Activated CD8-positive, alpha-beta memory T cell treated with anti-CD3 and anti-CD28 coated beads, Interleukin-2, amount 50 U/mL, for 24 hours (primary cell): Measurements from ENCODE around the gene DYNC1H1.

Source experiments
- DNase-seq: peaks from one replicate; pipeline ENCODE4 v3.0.0-alpha.2; 2020; ENCODE audit errors: extremely low read depth

The DYNC1H1 gene

GRCh38 chr14:101964297-101965180 is at the start of gene DYNC1H1:
Gene DYNC1H1 (plus strand): TSS chr14:101964573. CDS start chr14:101964692, 119 bp downstream.
- DNase-seq = peak; percentile 52

GRCh38 chr14:101915871-101916815 is 48.2 kb upstream of the DYNC1H1 start:
- DNase-seq = no peak

GRCh38 chr14:101916816-101917412 is 47.5 kb upstream of the DYNC1H1 start:
- DNase-seq = no peak

GRCh38 chr14:101917413-101918017 is 46.9 kb upstream of the DYNC1H1 start:
- no peak for DNase-seq

GRCh38 chr14:101918065-101918989 is 46.0 kb upstream of the DYNC1H1 start:
- DNase-seq = no peak

- DNase-seq = no peak
These were observed 44.1 kb upstream of the DYNC1H1 start for GRCh38 chr14:101920271-101920670.

- DNase-seq = no peak
These were observed 41.5 kb upstream of the DYNC1H1 start for GRCh38 chr14:101922866-101923265.

GRCh38 chr14:101925152-101925551 is 39.2 kb upstream of the DYNC1H1 start:
- no peak for DNase-seq

- no peak for DNase-seq
These were observed 38.3 kb upstream of the DYNC1H1 start for GRCh38 chr14:101926085-101926484.

GRCh38 chr14:101926620-101927019 is 37.8 kb upstream of the DYNC1H1 start:
- no peak for DNase-seq

- no peak for DNase-seq
These were observed 36.5 kb upstream of the DYNC1H1 start for GRCh38 chr14:101927859-101928258.

GRCh38 chr14:101928415-101928841 is 35.9 kb upstream of the DYNC1H1 start:
- no peak for DNase-seq

- no peak for DNase-seq
These were observed 35.3 kb upstream of the DYNC1H1 start for GRCh38 chr14:101929096-101929495.

GRCh38 chr14:101929946-101930345 is 34.4 kb upstream of the DYNC1H1 start:
- DNase-seq = no peak

- DNase-seq = no peak
These were observed 31.7 kb upstream of the DYNC1H1 start for GRCh38 chr14:101932673-101933072.

GRCh38 chr14:101933209-101933608 is 31.2 kb upstream of the DYNC1H1 start:
- DNase-seq = no peak

GRCh38 chr14:101934601-101935150 is 29.7 kb upstream of the DYNC1H1 start:
- no peak for DNase-seq

- no peak for DNase-seq
These were observed 26.2 kb upstream of the DYNC1H1 start for GRCh38 chr14:101937926-101938767.

- no peak for DNase-seq
These were observed 24.7 kb upstream of the DYNC1H1 start for GRCh38 chr14:101939646-101940170.
